Nucleus accumbens (tissue), 56 donors: Measurements from ENCODE around the gene CNTNAP2.
"Not testable (repeated sequence)": the region's sequence is repeated elsewhere in the genome, so short reads cannot be mapped to it uniquely, and the experiment has no call there.

Experiments used
- DNase-seq, 56 donors: peaks; one replicate each; lab custom pipeline; 2025; lab: John Stamatoyannopoulos, UW

CNTNAP2 gene

GRCh38 chr7:147060070-147060469, 943.5 kb downstream of the CNTNAP2 start:
- no peak for DNase-seq

- no peak for DNase-seq
Measured at GRCh38 chr7:147062897-147063296, 946.3 kb downstream of the CNTNAP2 start.

- DNase-seq: no peak
Measured at GRCh38 chr7:147068842-147069241, 952.2 kb downstream of the CNTNAP2 start.

DNA sequence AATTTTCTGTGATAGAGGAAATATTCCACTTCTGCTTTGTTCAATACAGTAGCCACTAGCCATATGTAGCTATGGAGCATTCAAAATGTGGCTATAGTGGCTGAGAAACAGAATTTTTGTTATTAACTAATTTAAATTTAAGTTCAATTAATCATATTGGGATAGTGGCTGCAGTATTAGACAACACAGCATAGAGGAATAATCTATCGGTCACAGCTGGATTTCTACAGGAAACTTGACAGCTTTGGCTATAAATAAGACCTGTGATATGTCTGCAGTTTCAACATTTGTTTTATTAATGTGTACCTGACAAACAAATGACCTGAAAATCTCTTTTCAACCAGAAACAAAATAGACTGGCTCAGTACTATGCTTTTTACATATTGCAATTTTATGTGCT, 953.2 kb downstream of the CNTNAP2 start:
- no peak for DNase-seq

GRCh38 chr7:147070886-147071285, 954.3 kb downstream of the CNTNAP2 start:
- DNase-seq: no peak

GRCh38 chr7:147071536-147071935, 954.9 kb downstream of the CNTNAP2 start:
- no peak for DNase-seq

- DNase-seq: no peak
Measured at GRCh38 chr7:147078312-147078711, 961.7 kb downstream of the CNTNAP2 start.

- no peak for DNase-seq
Measured at GRCh38 chr7:147079083-147079482, 962.5 kb downstream of the CNTNAP2 start.

- DNase-seq: no peak
Measured at GRCh38 chr7:147079921-147080420, 963.4 kb downstream of the CNTNAP2 start.

GRCh38 chr7:147081117-147081516, 964.5 kb downstream of the CNTNAP2 start:
- no peak for DNase-seq

DNA sequence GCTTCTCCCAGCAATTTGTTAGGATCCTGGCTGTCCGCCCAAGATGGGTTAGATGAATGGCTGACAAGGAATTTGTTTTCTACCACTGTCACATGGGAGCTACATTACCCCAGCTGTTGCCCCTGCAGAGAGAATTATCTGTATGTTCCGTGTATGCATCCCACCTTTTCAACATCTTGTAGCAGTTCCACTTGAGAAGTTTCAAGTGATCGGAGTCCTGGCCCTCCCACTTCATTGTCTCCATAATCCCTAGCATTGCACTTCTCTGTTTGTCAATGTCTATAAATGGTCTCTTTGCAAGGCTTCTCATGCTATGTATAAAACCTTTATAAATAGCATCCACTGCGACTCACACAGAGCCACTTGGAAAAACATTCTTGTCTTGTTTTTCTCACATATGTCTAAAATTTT, 972.5 kb downstream of the CNTNAP2 start:
- no peak for DNase-seq

DNA sequence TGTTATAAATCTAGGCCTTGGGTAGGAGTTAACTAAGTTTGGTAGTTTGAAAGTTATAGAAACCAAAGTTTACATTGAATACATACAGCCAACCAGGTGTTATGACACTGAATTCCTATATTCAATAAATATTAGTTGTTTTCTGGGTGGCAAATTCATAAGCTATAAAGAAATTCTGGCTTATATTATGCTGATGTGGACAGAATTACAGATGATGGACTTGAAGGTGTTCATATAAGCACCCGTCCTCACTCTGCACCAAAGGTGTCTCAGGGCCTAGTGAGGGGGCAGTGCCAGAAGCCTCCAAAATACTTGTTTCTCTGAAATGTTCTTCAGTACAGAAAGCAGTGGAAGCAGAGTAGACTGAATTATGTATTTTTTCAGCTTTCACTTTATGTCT, 973.0 kb downstream of the CNTNAP2 start:
- DNase-seq: no peak

DNA sequence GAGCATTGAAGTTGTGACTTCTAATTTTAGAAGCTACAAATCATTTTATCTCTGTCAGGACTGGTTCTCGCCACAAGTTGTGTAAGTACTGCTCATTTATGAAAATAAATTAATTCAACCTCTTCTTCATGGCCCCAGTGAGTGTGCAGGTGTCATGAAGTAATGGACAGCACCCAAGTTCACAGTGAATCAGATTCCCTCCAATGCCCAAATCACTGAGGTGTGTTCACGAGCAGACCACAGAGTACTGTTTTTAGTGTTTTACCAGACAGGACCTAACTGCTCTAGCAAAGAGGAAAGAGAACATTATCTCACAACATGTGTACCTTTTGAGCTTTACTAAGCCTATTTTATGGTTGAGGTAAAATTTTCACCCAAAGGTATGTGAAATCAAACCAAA, 980.0 kb downstream of the CNTNAP2 start:
- no peak for DNase-seq

GRCh38 chr7:147103224-147103623, 986.6 kb downstream of the CNTNAP2 start:
- no peak for DNase-seq

DNA sequence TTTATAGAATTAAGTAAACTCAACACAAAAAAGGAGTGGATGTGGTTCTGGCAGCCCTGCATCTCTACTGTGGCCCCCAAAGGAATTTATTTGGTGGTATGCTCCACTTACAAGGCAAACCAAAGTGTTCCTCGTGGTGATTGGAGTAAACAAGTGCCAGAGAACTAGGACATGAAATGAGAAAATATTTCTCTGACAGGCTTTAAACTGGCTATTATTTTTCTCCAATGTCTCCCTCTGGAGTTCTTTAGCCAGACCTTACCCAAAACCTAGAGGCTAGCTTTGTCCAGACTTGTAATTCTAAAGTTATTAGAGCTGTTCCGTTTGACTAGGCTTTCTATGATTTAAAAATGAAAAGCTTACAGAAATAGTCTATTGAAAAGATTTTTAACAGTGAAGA, 990.1 kb downstream of the CNTNAP2 start:
- DNase-seq: no peak

- not testable (repeated sequence) for DNase-seq
Measured at GRCh38 chr7:147114525-147114924, 997.9 kb downstream of the CNTNAP2 start.

DNA sequence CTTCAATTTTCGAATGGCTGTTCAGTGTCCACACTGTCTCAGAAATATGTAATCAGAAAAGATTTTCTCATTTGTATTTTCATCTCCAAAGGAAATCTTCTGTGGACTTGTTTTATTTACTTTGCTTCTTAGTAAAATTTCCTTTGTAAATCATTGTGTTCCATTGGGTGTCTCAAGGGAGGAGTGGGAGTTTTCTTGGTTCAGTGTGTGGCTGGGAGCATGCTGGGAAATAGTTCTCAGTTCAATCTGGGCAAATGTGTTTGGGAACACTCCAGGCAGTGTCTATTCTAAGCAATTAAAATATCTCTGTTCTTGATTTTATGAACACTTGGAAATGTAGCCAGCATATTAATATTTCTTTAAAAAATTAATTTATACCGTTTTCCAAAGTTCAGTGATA, 1019.8 kb downstream of the CNTNAP2 start:
- DNase-seq: no peak

- DNase-seq: no peak
Measured at GRCh38 chr7:147145194-147145593, 1028.6 kb downstream of the CNTNAP2 start.

GRCh38 chr7:147146169-147146568, 1029.6 kb downstream of the CNTNAP2 start:
- no peak for DNase-seq

GRCh38 chr7:147151661-147152060, 1035.1 kb downstream of the CNTNAP2 start:
- DNase-seq: no peak

GRCh38 chr7:147153571-147153970, 1037.0 kb downstream of the CNTNAP2 start:
- DNase-seq: no peak

DNA sequence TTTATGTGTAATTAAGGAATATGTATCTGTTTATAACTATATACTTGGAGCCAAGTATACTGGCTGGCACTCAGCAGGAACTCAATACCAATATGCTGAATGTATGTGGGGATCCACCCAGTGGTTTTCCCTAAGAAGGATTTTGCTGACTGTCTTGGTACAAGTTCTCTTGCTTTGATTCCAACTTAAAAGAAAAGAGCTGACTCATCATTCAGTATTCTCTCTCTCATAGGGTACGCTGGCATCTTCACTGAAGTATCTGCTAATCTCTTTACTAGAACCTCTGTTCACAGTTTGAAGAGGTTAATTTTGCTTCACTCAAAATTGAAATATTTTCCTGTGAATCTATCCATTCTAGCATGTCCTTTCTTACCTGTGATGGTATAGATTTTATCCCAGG, 1044.8 kb downstream of the CNTNAP2 start:
- DNase-seq: no peak

- DNase-seq: no peak
Measured at GRCh38 chr7:147170341-147171012, 1053.9 kb downstream of the CNTNAP2 start.
